Skeletal muscle satellite cell (primary cell): Measurements from ENCODE around the gene TUBB2B.
A peak's percentile ranks its signal among the peaks of the same experiment; 100 is the strongest.

Source experiments
- H3K27me3 ChIP-seq: 2 replicates; pipeline ENCODE4 v1.7.0; 2013; ENCODE audit warnings: low read length; ENCODE audit not compliant: control insufficient read depth, insufficient read depth
- H3K36me3 ChIP-seq: 2 replicates; pipeline ENCODE4 v1.7.0; 2013; ENCODE audit warnings: mild to moderate bottlenecking, control low read depth, low read length; ENCODE audit not compliant: insufficient read depth
- H3K4me1 ChIP-seq: 2 replicates; pipeline ENCODE4 v1.7.0; 2013; ENCODE audit warnings: low read length; ENCODE audit not compliant: control insufficient read depth, insufficient read depth
- H3K4me2 ChIP-seq: 2 replicates; pipeline ENCODE4 v1.7.0; 2013; ENCODE audit warnings: mild to moderate bottlenecking, low read length
- H3K4me3 ChIP-seq: 2 replicates; pipeline ENCODE4 v1.7.0; 2013; ENCODE audit warnings: low read length
- H3K9ac ChIP-seq: 2 replicates; pipeline ENCODE4 v1.7.0; 2013; ENCODE audit warnings: mild to moderate bottlenecking, low read depth, low read length, moderate library complexity
- H3K9me3 ChIP-seq: replicated peaks from 2 replicates; pipeline ENCODE4 v1.7.0; 2013; ENCODE audit warnings: mild to moderate bottlenecking, control low read depth, low read length

Gene TUBB2B

GRCh38 chr6:3220366-3220765 lies 7.1 kb downstream of the TUBB2B start:
- Histone ChIP-seq H3K4me2 (no peak overlapping the region), H3K36me3 (no peaks in the 10 kb centered on the region), H3K9ac (no peak overlapping the region), H3K4me3 (no peak overlapping the region), H3K27me3 (peaks cover 78% of the 10 kb centered on the region), H3K9me3 (no peaks in the 10 kb centered on the region), H3K4me1 (no peaks in the 10 kb centered on the region)

- no peaks in the 10 kb centered on the region for H3K9me3 ChIP-seq
These were observed 9.2 kb downstream of the TUBB2B start for GRCh38 chr6:3218266-3218665.

GRCh38 chr6:3217286-3217685 lies 10.2 kb downstream of the TUBB2B start:
- Histone ChIP-seq H3K9me3 (no peaks in the 10 kb centered on the region), H3K9ac (no peak overlapping the region), H3K27me3 (peaks cover 57% of the 10 kb centered on the region), H3K4me3 (no peak overlapping the region), H3K36me3 (no peaks in the 10 kb centered on the region), H3K4me1 (peaks cover 10% of the 10 kb centered on the region), H3K4me2 (no peak overlapping the region)

More at GRCh38 chr6:3218266-3218665, 9.2 kb downstream of the TUBB2B start:
- H3K4me3 ChIP-seq, result no peak overlapping the region
- no peaks in the 10 kb centered on the region for H3K36me3 ChIP-seq
- H3K9ac ChIP-seq, result no peak overlapping the region
- peaks cover 9% of the 10 kb centered on the region for H3K4me1 ChIP-seq
- no peak overlapping the region for H3K4me2 ChIP-seq
- H3K27me3 ChIP-seq, result peaks cover 65% of the 10 kb centered on the region

- no peaks in the 10 kb centered on the region for H3K36me3 ChIP-seq
- no peak overlapping the region for H3K9ac ChIP-seq
- H3K4me2 ChIP-seq, result peak overlapping the region; percentile 52
- H3K27me3 ChIP-seq, result peaks cover 37% of the 10 kb centered on the region
- no peak overlapping the region for H3K4me3 ChIP-seq
- peaks cover 26% of the 10 kb centered on the region for H3K4me1 ChIP-seq
- H3K9me3 ChIP-seq, result no peaks in the 10 kb centered on the region
These were observed 12.6 kb downstream of the TUBB2B start for GRCh38 chr6:3214898-3215297.

GRCh38 chr6:3213334-3213695 lies 14.1 kb downstream of the TUBB2B start:
- H3K9me3 ChIP-seq, result no peaks in the 10 kb centered on the region
- H3K4me2 ChIP-seq, result no peak overlapping the region
- H3K9ac ChIP-seq, result no peak overlapping the region
- H3K4me3 ChIP-seq, result no peak overlapping the region
- peaks cover 23% of the 10 kb centered on the region for H3K27me3 ChIP-seq
- no peaks in the 10 kb centered on the region for H3K36me3 ChIP-seq
- peaks cover 41% of the 10 kb centered on the region for H3K4me1 ChIP-seq

- Histone ChIP-seq H3K9ac (no peak overlapping the region), H3K4me3 (no peak overlapping the region), H3K4me2 (peak overlapping the region; percentile 51), H3K36me3 (no peaks in the 10 kb centered on the region), H3K4me1 (peaks cover 50% of the 10 kb centered on the region), H3K9me3 (no peaks in the 10 kb centered on the region), H3K27me3 (peaks cover 12% of the 10 kb centered on the region)
These were observed 15.2 kb downstream of the TUBB2B start for GRCh38 chr6:3212261-3212660.

- Histone ChIP-seq H3K27me3 (peaks cover 8% of the 10 kb centered on the region), H3K4me3 (no peak overlapping the region), H3K4me1 (peaks cover 50% of the 10 kb centered on the region), H3K9ac (peak overlapping the region; percentile 36), H3K4me2 (peak overlapping the region; percentile 51), H3K9me3 (no peaks in the 10 kb centered on the region), H3K36me3 (no peaks in the 10 kb centered on the region)
These were observed 15.8 kb downstream of the TUBB2B start for GRCh38 chr6:3211681-3212080.

GRCh38 chr6:3210024-3210610 lies 17.3 kb downstream of the TUBB2B start:
- Histone ChIP-seq H3K27me3 (no peaks in the 10 kb centered on the region), H3K9me3 (no peaks in the 10 kb centered on the region), H3K36me3 (no peaks in the 10 kb centered on the region), H3K9ac (peak overlapping the region; percentile 11), H3K4me3 (no peak overlapping the region), H3K4me2 (peak overlapping the region; percentile 77), H3K4me1 (peaks cover 56% of the 10 kb centered on the region)

- H3K4me1 ChIP-seq, result peaks cover 49% of the 10 kb centered on the region
- H3K9ac ChIP-seq, result peak overlapping the region; percentile 69
- peak overlapping the region; percentile 34 for H3K4me3 ChIP-seq
- no peaks in the 10 kb centered on the region for H3K36me3 ChIP-seq
- no peaks in the 10 kb centered on the region for H3K9me3 ChIP-seq
- H3K27me3 ChIP-seq, result no peaks in the 10 kb centered on the region
- H3K4me2 ChIP-seq, result peak overlapping the region; percentile 77
These were observed 18.1 kb downstream of the TUBB2B start for GRCh38 chr6:3209114-3210023.

GRCh38 chr6:3208775-3209113 lies 18.7 kb downstream of the TUBB2B start:
- Histone ChIP-seq H3K4me2 (peak overlapping the region; percentile 77), H3K27me3 (no peaks in the 10 kb centered on the region), H3K9ac (peak overlapping the region; percentile 69), H3K4me1 (peaks cover 49% of the 10 kb centered on the region), H3K4me3 (peak overlapping the region; percentile 34), H3K9me3 (no peaks in the 10 kb centered on the region), H3K36me3 (no peaks in the 10 kb centered on the region)

GRCh38 chr6:3208098-3208774 lies 19.2 kb downstream of the TUBB2B start:
- Histone ChIP-seq H3K27me3 (peaks cover 3% of the 10 kb centered on the region), H3K9me3 (no peaks in the 10 kb centered on the region), H3K4me1 (peaks cover 49% of the 10 kb centered on the region), H3K9ac (peak overlapping the region; percentile 69), H3K4me3 (peak overlapping the region; percentile 42), H3K36me3 (no peaks in the 10 kb centered on the region), H3K4me2 (peak overlapping the region; percentile 77)
